Small intestine (tissue), 7 donors: ENCODE results near the gene RILP. TPM values are rescaled to one million over a fixed set of nuclear protein-coding genes. Genes with fewer than 3 reads are reported as not detected.

Source experiments
- DNase-seq, 2 donors: peaks; one replicate each; pipeline versions ENCODE4 v3.0.0 to v3.0.0-alpha.2; 2013
- FAIRE-seq: peaks from 2 replicates; lab custom pipeline; 2012; peaks lifted over from hg19 to GRCh38; lab: Jason Lieb, UNC
- H3K27ac ChIP-seq, 3 donors: one replicate each; pipeline ENCODE4 v1.5.1; 2013; ENCODE audit warnings: low read length in 2 of 3, mild to moderate bottlenecking in 2 of 3, control low read depth in 1 of 3, inconsistent platforms in 1 of 3, low read depth in 1 of 3, moderate library complexity in 1 of 3
- H3K27me3 ChIP-seq, 3 donors: one replicate each; pipeline ENCODE4 v1.6.1; 2013; ENCODE audit warnings: low read length in 3 of 3, inconsistent platforms in 1 of 3; ENCODE audit not compliant: control insufficient read depth in 3 of 3, insufficient read depth in 3 of 3
- H3K36me3 ChIP-seq, 3 donors: one replicate each; pipeline ENCODE4 v1.6.1; 2013; ENCODE audit warnings: low read length in 3 of 3, inconsistent platforms in 1 of 3, low read depth in 1 of 3, mild to moderate bottlenecking in 1 of 3, moderate library complexity in 1 of 3; ENCODE audit not compliant: control insufficient read depth in 3 of 3, insufficient read depth in 2 of 3
- H3K4me1 ChIP-seq, 3 donors: one replicate each; pipeline ENCODE4 v1.6.1; 2013; ENCODE audit warnings: low read length in 2 of 3, inconsistent platforms in 1 of 3, low read depth in 1 of 3, mild to moderate bottlenecking in 1 of 3, moderate library complexity in 1 of 3; ENCODE audit not compliant: control insufficient read depth in 3 of 3, insufficient read depth in 2 of 3
- H3K4me3 ChIP-seq, 3 donors: one replicate each; pipeline ENCODE4 v1.5.1; 2013; ENCODE audit warnings: low read length in 3 of 3, control low read depth in 1 of 3, inconsistent platforms in 1 of 3, low read depth in 1 of 3, mild to moderate bottlenecking in 1 of 3, moderate library complexity in 1 of 3
- H3K9me3 ChIP-seq, 2 donors: one replicate each; pipeline ENCODE4 v1.6.1; 2013; ENCODE audit warnings: low read depth in 1 of 2, low read length in 1 of 2; ENCODE audit not compliant: control insufficient read depth in 2 of 2, insufficient read depth in 1 of 2
- WGBS, 3 donors: extraction: QIAGEN DNeasy Blood & Tissue Kit; methylation state at CpG; one replicate each; pipeline ENCODE4 v1.1.7; 2013; 5-methylcytosine and 5-hydroxymethylcytosine counted together
- polyA plus RNA-seq, 4 donors: library from polyadenylated mRNA; stranded (reverse) in 3 of 4; unstranded in 1 of 4; fragments of 200-250 nt in 3 of 4; fragments of 120-200 nt in 1 of 4; gene quantifications; one replicate each; pipeline versions ENCODE4 v1.2.1 to v1.2.3, GENCODE V29; 2013
- donor health status: healthy with polysubstance abuse.
- donor health status: control.
- donor health status: control.
- donor health status: Bipolar disorder and iron deficiency.
- donor health status: healthy.

The RILP gene
- polyA plus RNA-seq, 4 donors: 7.3 to 122 (median 54.9) TPM

GRCh38 chr17:1645207-1646171 is 4.2 kb downstream of the RILP start, which contains the start of gene SCARF1:
SCARF1 (minus strand) TSS chr17:1645732; CDS start chr17:1645697, 35 bp downstream.
- Histone ChIP-seq H3K4me1 (peaks cover 0 to 25% (median 0%) of the 10 kb centered on the region in 3 donors), H3K27ac (peak within 1 kb of the TSS in 1 of 3 donors; percentile 50)
- FAIRE-seq: no peak

DNA sequence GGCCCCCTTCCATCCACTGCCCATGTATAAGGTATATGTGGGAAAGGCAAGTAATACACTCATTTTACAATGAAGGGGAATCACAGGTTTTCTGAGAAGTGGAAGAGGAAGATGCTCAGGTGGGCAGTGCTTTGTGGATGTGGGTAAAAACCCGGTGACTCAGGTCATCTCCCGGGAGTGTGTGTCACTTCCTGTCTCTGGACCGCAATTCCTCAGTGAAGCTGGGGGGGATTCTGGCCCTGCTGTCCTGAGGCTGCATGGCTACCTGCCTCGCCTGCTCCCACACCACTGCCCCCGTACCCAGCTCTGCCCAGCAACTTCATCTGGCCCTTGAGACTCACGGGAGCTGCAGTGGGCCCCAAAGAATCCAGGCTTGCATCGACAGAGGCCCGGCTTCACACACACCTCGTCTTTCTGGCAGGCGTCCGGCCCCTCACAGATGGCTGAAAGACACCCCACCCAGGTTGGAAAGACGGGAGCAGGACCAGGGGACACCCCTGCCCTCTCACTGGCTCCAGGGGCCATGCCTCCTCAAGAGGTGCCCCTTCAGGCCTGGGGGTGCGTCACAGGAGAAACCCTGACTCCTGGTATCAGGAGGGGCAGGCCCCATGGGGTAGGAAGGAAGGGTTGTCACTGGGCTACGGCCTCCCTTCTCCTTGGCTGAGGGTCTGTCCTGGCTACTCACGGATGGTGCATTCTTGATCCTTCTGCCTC is 5.0 kb downstream of the RILP start:
- Histone ChIP-seq H3K27me3 (no peaks in the 10 kb centered on the region), H3K4me3 (peak overlapping the region in 1 of 3 donors; percentile 23), H3K9me3 (peaks cover 0 to 3% of the 10 kb centered on the region in 2 donors), H3K4me1 (peaks cover 0 to 17% (median 0%) of the 10 kb centered on the region in 3 donors), H3K36me3 (peaks cover 0 to 36% (median 3%) of the 10 kb centered on the region in 3 donors), H3K27ac (peak overlapping the region in 1 of 3 donors; percentile 70)
- peak in 1 of 2 donors; percentile 1 for DNase-seq
- WGBS, 3 donors: 64 to 89% (median 74%) methylated on average over 15 of the region's 15 CpGs
- no peak for FAIRE-seq

More at GRCh38 chr17:1645207-1646171, 4.2 kb downstream of the RILP start, which contains the start of gene SCARF1:
- 72 to 88% (median 81%) methylated on average over 25 of the region's 25 CpGs for WGBS, 3 donors
- DNase-seq: no peak
- H3K9me3 ChIP-seq: peaks cover 0 to 3% of the 10 kb centered on the region in 2 donors
- H3K27me3 ChIP-seq: no peaks in the 10 kb centered on the region
- H3K4me3 ChIP-seq: peak within 1 kb of the TSS in 1 of 3 donors; percentile 23
- H3K36me3 ChIP-seq: peaks cover 0 to 42% (median 3%) of the 10 kb centered on the region in 3 donors

DNA sequence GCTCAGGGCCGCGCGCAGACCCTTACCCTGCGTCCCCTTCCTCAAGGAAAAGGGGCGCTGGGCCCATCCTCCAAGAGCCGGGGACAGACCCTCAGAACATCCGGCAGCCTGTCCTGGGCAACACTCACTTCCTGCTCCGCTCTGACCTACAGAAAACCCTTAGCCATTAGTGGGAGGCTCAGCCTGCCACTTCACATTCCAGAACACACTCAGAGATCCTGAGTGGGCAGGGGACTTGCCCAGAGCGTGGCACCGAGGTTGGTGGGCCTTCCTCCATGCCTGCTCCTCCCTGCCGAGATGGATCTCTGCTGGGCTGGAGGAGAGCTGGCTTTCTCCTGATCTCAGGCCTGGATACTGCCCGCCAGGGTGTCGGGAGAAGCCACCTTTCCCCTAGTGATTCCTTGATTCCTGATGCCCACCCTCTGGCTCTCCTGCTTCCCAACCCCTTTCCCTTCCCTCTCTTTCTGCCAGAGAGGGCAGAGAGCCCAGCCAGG is 5.6 kb downstream of the RILP start:
- Histone ChIP-seq H3K4me1 (peaks cover 0 to 17% (median 0%) of the 10 kb centered on the region in 3 donors), H3K4me3 (peak overlapping the region in 1 of 3 donors; percentile 53), H3K27me3 (no peaks in the 10 kb centered on the region), H3K9me3 (peaks cover 0 to 3% of the 10 kb centered on the region in 2 donors), H3K36me3 (peaks cover 0 to 40% (median 3%) of the 10 kb centered on the region in 3 donors), H3K27ac (peak overlapping the region in 2 of 3 donors; percentile 59 to 70)
- FAIRE-seq: no peak
- WGBS, 3 donors: 22 to 34% (median 27%) methylated on average over 9 to 13 of the region's 13 CpGs
- no peak for DNase-seq

DNA sequence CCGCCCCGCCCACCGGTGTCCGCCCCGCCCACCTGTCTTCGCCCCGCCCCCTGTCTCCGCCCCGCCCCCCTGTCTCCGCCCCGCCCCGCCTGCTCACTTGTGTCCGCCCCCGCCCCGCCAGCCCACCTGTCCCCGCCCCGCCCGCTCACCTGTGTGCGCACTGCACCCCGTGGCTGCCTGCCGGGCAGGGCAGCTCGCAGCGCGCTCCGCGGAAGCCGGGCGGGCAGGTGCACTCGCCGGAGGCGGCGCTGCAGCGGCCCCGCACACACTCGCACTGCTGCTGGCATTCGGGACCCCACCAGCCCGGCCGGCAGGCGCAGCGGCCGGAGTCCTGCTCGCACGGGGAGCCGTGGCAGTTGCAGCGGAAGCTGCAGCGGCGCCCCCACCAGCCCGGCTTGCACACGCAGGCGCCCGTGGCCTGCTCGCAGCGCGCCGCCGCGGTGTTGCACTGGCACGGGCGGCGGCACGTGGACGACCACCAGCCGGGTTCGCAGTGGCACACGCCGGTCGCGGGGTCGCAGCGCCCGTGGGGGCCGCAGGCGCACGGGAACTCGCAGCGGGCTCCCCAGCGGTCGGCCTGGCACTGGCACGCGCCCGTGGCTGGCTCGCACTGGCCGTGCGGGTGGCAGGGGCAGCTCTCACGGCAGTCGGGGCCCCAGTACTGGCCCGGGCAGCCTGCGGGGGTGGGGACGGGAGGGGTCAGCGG is 6.2 kb downstream of the RILP start:
- no peak for FAIRE-seq
- peak; percentile 88 for DNase-seq
- WGBS, 3 donors: 1% methylated on average over 24 to 85 of the region's 90 CpGs
- Histone ChIP-seq H3K27ac (peak overlapping the region in 2 of 3 donors; percentile 59 to 70), H3K9me3 (peaks cover 0 to 3% of the 10 kb centered on the region in 2 donors), H3K4me1 (peaks cover 0 to 15% (median 0%) of the 10 kb centered on the region in 3 donors), H3K36me3 (peaks cover 0 to 40% (median 3%) of the 10 kb centered on the region in 3 donors), H3K27me3 (no peaks in the 10 kb centered on the region), H3K4me3 (peak overlapping the region in 1 of 3 donors; percentile 53)

- Histone ChIP-seq H3K4me1 (peaks cover 0 to 7% (median 0%) of the 10 kb centered on the region in 3 donors), H3K4me3 (no peak overlapping the region), H3K27me3 (no peaks in the 10 kb centered on the region), H3K27ac (no peak overlapping the region), H3K36me3 (peaks cover 0 to 37% (median 3%) of the 10 kb centered on the region in 3 donors), H3K9me3 (peaks cover 0 to 3% of the 10 kb centered on the region in 2 donors)
- DNase-seq: no peak
- FAIRE-seq: no peak
- 68 to 78% (median 76%) methylated on average over 12 of the region's 12 CpGs for WGBS, 3 donors
Observed at GRCh38 chr17:1641065-1641403, 8.6 kb downstream of the RILP start.

GRCh38 chr17:1640329-1641064 is 9.2 kb downstream of the RILP start:
- H3K27ac ChIP-seq: no peak overlapping the region

GRCh38 chr17:1639549-1640180 is 10.0 kb downstream of the RILP start:
- Histone ChIP-seq H3K9me3 (peaks cover 0 to 3% of the 10 kb centered on the region in 2 donors), H3K27me3 (no peaks in the 10 kb centered on the region), H3K4me3 (no peak overlapping the region), H3K4me1 (peaks cover 0 to 7% (median 0%) of the 10 kb centered on the region in 3 donors), H3K36me3 (peaks cover 0 to 34% (median 3%) of the 10 kb centered on the region in 3 donors), H3K27ac (no peak overlapping the region)
- FAIRE-seq: no peak
- no peak for DNase-seq
- 47 to 75% (median 57%) methylated on average over 11 of the region's 11 CpGs for WGBS, 3 donors

More at GRCh38 chr17:1640329-1641064, 9.2 kb downstream of the RILP start:
- no peak for FAIRE-seq
- peaks cover 0 to 35% (median 3%) of the 10 kb centered on the region in 3 donors for H3K36me3 ChIP-seq
- 43 to 75% (median 53%) methylated on average over 20 to 23 of the region's 23 CpGs for WGBS, 3 donors
- no peaks in the 10 kb centered on the region for H3K27me3 ChIP-seq
- no peak overlapping the region for H3K4me3 ChIP-seq
- peaks cover 0 to 7% (median 0%) of the 10 kb centered on the region in 3 donors for H3K4me1 ChIP-seq
- H3K9me3 ChIP-seq: peaks cover 0 to 3% of the 10 kb centered on the region in 2 donors
- no peak for DNase-seq
